K562 (cell line): ENCODE measurements around the gene TRIO.

ENCODE experiments used
- EGR1 ChIP-seq: fragments of 450-650 bp; conservative IDR thresholded peaks from 2 replicates; pipeline ENCODE4 v1.6.1; 2017; ENCODE audit warnings: mild to moderate bottlenecking
- MBD1 ChIP-seq: fragments of 250-450 bp; sonication (Bioruptor Pico); IDR thresholded peaks from 2 replicates; pipeline ENCODE4 v1.8.0; 2022; ENCODE audit warnings: inconsistent platforms
- NR2C2 ChIP-seq, 2 experiments: fragments of 200-800 bp in 1 of 2; sonication (Bioruptor generic) in 1 of 2; sonication (generic) in 1 of 2; formaldehyde crosslinking in 1 of 2; IDR thresholded peaks; 2 replicates each; pipeline versions ENCODE4 v1.6.1 to v1.8.0; 2016 to 2022; ENCODE audit warnings: mild to moderate bottlenecking in 1 of 2, missing compliant biosample characterization in 1 of 2, missing genetic modification characterization in 1 of 2, missing genetic modification reagents in 1 of 2
- NR2F6 ChIP-seq: fragments of 450-650 bp; formaldehyde crosslinking; IDR thresholded peaks from 2 replicates; pipeline ENCODE4 v1.4.0; 2020; ENCODE audit warnings: mild to moderate bottlenecking
- TEAD2 ChIP-seq: fragments of 450-650 bp; IDR thresholded peaks from 2 replicates; pipeline ENCODE4 v1.6.1; 2016; ENCODE audit warnings: missing genetic modification characterization, control low read depth, missing compliant biosample characterization
- ZBTB40 ChIP-seq, 2 experiments: fragments of 450-650 bp in 1 of 2; sonication (generic) in 1 of 2; formaldehyde crosslinking in 1 of 2; IDR thresholded peaks; 2 replicates each; pipeline versions ENCODE4 v1.7.1 to v1.9.0; 2016 to 2022; ENCODE audit warnings: inconsistent platforms in 1 of 2, mild to moderate bottlenecking in 1 of 2, missing genetic modification reagents in 1 of 2
- TF ChIP-seq, protein P1 (sequence below), 3 experiments: IDR thresholded peaks in 2 of 3; conservative IDR thresholded peaks in 1 of 3; 2 replicates each; pipeline ENCODE4 v1.5.1; 2011 to 2012; ENCODE audit warnings: low read length in 3 of 3, mild to moderate bottlenecking in 3 of 3, control low read depth in 2 of 3, improper control_type of control experiment in 1 of 3, inconsistent platforms in 1 of 3, low read depth in 1 of 3, mixed read lengths in 1 of 3, moderate library complexity in 1 of 3; ENCODE audit not compliant: insufficient read depth in 2 of 3
- TF ChIP-seq, protein P2 (sequence below): sonication (generic); formaldehyde crosslinking; IDR thresholded peaks from 2 replicates; pipeline ENCODE4 v1.4.0; 2020; ENCODE audit warnings: mild to moderate bottlenecking, missing genetic modification reagents
- TF ChIP-seq, protein P3 (sequence below): sonication (generic); formaldehyde crosslinking; IDR thresholded peaks from 2 replicates; pipeline ENCODE4 v1.8.1; 2023; ENCODE audit warnings: mild to moderate bottlenecking, missing genetic modification reagents

DNA sequence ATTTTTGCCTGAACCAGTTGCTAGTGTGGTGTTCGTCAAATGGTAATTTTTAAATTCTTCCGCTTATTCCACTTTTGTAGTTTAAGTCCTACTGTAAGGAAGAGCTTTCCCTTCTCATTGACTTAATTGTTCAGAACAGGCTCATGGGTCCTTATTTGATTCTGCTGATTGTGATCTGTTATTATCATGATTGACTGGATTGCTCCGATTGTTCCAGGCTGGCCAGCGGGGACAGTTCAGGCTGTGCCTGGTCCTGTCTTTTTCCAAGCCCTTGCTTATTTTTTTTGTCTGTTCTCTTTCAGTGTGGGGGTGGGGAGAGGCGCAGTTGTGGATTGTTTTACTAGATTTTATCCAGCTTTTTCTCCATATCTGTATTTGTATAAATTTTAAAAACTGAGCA, 52.4 kb downstream of the TRIO start:
- TF ChIP-seq ZBTB40 (IDR thresholded peaks at IDR 0.05) (no peak), ZBTB40 (CRISPR knock-in tag; IDR thresholded peaks at IDR 0.05) (no peak), MBD1 (CRISPR knock-in tag) (no peak), NR2C2 (CRISPR knock-in tag; IDR thresholded peaks at IDR 0.05) (no peak), NR2C2 (tag; IDR thresholded peaks at IDR 0.05) (no peak), TEAD2 (tag) (no peak), EGR1 (no peak), NR2F6 (CRISPR knock-in tag) (no peak)
- TF ChIP-seq, protein P1, sequence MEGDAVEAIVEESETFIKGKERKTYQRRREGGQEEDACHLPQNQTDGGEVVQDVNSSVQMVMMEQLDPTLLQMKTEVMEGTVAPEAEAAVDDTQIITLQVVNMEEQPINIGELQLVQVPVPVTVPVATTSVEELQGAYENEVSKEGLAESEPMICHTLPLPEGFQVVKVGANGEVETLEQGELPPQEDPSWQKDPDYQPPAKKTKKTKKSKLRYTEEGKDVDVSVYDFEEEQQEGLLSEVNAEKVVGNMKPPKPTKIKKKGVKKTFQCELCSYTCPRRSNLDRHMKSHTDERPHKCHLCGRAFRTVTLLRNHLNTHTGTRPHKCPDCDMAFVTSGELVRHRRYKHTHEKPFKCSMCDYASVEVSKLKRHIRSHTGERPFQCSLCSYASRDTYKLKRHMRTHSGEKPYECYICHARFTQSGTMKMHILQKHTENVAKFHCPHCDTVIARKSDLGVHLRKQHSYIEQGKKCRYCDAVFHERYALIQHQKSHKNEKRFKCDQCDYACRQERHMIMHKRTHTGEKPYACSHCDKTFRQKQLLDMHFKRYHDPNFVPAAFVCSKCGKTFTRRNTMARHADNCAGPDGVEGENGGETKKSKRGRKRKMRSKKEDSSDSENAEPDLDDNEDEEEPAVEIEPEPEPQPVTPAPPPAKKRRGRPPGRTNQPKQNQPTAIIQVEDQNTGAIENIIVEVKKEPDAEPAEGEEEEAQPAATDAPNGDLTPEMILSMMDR (IDR thresholded peaks at IDR 0.05 in 2 of 3, conservative IDR thresholded peaks at IDR 0.05 in 1 of 3; ENCODE audit: insufficient read depth in 2 of 3, low read depth in 1 of 3, low read length in 3 of 3), result no peak
- TF ChIP-seq, protein P2, sequence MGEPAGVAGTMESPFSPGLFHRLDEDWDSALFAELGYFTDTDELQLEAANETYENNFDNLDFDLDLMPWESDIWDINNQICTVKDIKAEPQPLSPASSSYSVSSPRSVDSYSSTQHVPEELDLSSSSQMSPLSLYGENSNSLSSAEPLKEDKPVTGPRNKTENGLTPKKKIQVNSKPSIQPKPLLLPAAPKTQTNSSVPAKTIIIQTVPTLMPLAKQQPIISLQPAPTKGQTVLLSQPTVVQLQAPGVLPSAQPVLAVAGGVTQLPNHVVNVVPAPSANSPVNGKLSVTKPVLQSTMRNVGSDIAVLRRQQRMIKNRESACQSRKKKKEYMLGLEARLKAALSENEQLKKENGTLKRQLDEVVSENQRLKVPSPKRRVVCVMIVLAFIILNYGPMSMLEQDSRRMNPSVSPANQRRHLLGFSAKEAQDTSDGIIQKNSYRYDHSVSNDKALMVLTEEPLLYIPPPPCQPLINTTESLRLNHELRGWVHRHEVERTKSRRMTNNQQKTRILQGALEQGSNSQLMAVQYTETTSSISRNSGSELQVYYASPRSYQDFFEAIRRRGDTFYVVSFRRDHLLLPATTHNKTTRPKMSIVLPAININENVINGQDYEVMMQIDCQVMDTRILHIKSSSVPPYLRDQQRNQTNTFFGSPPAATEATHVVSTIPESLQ (CRISPR knock-in tag), result no peak
- TF ChIP-seq, protein P3, sequence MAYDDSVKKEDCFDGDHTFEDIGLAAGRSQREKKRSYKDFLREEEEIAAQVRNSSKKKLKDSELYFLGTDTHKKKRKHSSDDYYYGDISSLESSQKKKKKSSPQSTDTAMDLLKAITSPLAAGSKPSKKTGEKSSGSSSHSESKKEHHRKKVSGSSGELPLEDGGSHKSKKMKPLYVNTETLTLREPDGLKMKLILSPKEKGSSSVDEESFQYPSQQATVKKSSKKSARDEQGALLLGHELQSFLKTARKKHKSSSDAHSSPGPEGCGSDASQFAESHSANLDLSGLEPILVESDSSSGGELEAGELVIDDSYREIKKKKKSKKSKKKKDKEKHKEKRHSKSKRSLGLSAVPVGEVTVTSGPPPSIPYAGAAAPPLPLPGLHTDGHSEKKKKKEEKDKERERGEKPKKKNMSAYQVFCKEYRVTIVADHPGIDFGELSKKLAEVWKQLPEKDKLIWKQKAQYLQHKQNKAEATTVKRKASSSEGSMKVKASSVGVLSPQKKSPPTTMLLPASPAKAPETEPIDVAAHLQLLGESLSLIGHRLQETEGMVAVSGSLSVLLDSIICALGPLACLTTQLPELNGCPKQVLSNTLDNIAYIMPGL (CRISPR knock-in tag), result no peak
